Nephron (organoid): Measurements from ENCODE around the gene ABCB11.
A peak's percentile ranks its signal among the peaks of the same experiment; 100 is the strongest.

Source experiments
- H3K27ac Mint-ChIP-seq, 3 experiments: 2 replicates each; pipeline ENCODE4 v1.8.0; 2020; ENCODE audit warnings: mixed read lengths in 3 of 3, mild to moderate bottlenecking in 2 of 3, moderate library complexity in 1 of 3
- H3K27me3 Mint-ChIP-seq: 2 replicates; pipeline ENCODE4 v1.8.0; 2021; ENCODE audit warnings: low read depth, mild to moderate bottlenecking, moderate library complexity, mixed read lengths
- H3K36me3 Mint-ChIP-seq: 2 replicates; pipeline ENCODE4 v1.8.0; 2020; ENCODE audit warnings: low read depth, mixed read lengths
- H3K4me1 Mint-ChIP-seq: 2 replicates; pipeline ENCODE4 v1.8.0; 2020; ENCODE audit warnings: mixed read lengths
- H3K4me3 Mint-ChIP-seq, 3 experiments: 2 replicates each; pipeline ENCODE4 v1.8.0; 2020; ENCODE audit warnings: mild to moderate bottlenecking in 3 of 3, mixed read lengths in 3 of 3, moderate library complexity in 2 of 3
- H3K9me3 Mint-ChIP-seq: 2 replicates; pipeline ENCODE4 v1.8.0; 2020; ENCODE audit warnings: mixed read lengths
- TF ChIP-seq, protein P1 (sequence below), 3 experiments: fragments of 200-600 bp; sonication (generic); IDR thresholded peaks; one replicate each; pipeline ENCODE4 v1.5.0; 2021; ENCODE audit warnings: antibody characterized with exemption in 3 of 3; ENCODE audit not compliant: unreplicated experiment in 3 of 3

Gene ABCB11

DNA sequence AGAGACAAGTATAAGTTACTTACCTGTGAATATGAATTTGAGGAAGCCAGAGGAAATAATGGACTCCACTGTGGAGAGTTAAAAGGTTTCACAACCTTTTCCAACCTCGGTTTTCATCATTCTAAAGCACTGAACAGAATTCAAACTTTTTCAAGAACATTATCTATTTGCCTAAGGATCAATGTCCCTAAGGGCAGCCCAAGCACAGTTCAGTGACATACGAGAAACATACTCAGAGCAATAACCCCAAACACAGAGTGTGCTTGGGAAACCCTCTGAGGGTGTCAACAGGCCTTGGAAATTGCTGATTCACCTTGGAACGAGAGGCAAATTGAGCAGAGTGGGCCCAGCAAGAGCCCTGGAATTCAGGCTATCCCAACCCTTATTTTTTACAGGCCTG is at the start of gene ABCB11:
TSS of gene ABCB11 (minus strand) at position 123 of the 400 bp plus-strand sequence. CDS start 13,199 bp downstream, outside the sequence.
- H3K4me1 Mint-ChIP-seq, result no peaks in the 10 kb centered on the region
- no peak within 1 kb of the TSS for H3K27ac Mint-ChIP-seq
- no peaks in the 10 kb centered on the region for H3K27me3 Mint-ChIP-seq
- no peaks in the 10 kb centered on the region for H3K9me3 Mint-ChIP-seq
- no peak within 1 kb of the TSS for H3K4me3 Mint-ChIP-seq
- TF ChIP-seq, protein P1, sequence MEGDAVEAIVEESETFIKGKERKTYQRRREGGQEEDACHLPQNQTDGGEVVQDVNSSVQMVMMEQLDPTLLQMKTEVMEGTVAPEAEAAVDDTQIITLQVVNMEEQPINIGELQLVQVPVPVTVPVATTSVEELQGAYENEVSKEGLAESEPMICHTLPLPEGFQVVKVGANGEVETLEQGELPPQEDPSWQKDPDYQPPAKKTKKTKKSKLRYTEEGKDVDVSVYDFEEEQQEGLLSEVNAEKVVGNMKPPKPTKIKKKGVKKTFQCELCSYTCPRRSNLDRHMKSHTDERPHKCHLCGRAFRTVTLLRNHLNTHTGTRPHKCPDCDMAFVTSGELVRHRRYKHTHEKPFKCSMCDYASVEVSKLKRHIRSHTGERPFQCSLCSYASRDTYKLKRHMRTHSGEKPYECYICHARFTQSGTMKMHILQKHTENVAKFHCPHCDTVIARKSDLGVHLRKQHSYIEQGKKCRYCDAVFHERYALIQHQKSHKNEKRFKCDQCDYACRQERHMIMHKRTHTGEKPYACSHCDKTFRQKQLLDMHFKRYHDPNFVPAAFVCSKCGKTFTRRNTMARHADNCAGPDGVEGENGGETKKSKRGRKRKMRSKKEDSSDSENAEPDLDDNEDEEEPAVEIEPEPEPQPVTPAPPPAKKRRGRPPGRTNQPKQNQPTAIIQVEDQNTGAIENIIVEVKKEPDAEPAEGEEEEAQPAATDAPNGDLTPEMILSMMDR (IDR thresholded peaks at IDR 0.05; ENCODE audit: unreplicated experiment in 3 of 3), result no peak
- no peaks in the 10 kb centered on the region for H3K36me3 Mint-ChIP-seq

DNA sequence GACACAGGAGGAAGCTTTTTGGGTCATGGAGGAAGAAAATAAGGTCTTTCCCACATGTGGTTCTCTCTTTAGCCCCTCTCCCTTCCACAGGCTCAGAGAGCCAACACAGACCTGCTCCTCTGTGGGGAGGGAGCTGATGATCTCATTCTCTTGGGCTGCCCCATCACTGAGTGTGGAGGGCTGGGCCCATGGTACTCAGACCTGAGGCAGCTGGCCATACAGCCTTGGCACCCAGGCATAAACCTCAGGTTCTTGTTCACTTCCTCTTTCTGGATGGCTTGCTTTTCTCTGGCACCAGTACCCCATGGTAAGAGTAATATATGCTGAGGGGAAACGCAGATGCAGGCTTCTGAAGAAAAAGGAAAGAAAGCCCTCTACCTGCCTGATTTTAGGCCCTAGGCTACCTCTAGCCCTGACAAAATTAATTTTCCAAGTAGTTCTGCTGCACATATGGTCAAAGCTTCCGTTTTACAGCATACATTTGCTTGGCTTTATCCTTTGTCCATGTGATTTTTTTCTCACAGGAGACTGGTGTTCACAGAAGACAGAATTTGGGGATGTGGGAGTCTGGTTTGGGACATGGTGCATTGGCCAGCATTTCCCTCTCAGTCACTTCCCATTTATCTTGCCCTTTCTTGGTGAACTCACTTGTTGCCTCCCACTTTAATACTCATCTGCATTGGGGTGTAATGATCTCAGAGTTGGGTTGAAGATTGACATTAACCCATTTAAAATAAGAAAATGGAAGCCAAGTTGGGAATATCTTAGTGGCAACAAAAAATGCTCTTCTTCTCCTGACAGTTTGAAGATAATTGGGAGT is 49.3 kb upstream of the ABCB11 start:
- no peak overlapping the region for H3K4me3 Mint-ChIP-seq
- TF ChIP-seq, protein P1 (IDR thresholded peaks at IDR 0.05; ENCODE audit: unreplicated experiment in 3 of 3), result no peak
- no peaks in the 10 kb centered on the region for H3K36me3 Mint-ChIP-seq

DNA sequence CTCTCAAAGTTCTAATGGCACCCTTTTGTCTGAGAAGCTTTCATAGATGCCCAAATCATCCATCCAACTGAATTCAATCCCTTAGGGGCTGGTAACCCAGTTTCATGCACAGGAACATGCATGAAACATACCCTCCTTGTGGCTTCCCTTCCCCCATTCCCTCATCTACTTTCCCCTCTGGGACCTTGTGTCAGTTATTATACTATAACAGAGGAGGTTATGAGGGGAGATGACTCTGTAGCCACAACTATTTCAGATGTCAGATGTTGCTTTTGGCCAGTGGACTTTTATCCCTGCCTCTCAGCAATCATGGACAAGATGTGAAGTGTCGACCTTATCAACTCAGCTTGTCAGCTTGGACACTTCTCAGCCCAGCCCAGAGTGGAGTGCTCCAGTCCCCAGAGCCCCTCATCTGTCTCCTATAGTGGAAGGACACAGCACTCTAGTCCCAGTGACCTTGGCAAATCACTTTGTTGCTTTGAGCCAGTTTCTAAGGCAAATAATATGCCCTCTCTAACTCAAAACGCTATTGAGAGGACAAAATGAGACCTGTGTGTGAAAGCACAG is 46.6 kb upstream of the ABCB11 start:
- Mint-ChIP-seq H3K27me3 (no peaks in the 10 kb centered on the region), H3K27ac (no peak overlapping the region), H3K36me3 (no peaks in the 10 kb centered on the region), H3K9me3 (no peaks in the 10 kb centered on the region), H3K4me1 (no peaks in the 10 kb centered on the region), H3K4me3 (no peak overlapping the region)
- TF ChIP-seq, protein P1 (IDR thresholded peaks at IDR 0.05; ENCODE audit: unreplicated experiment in 3 of 3), result no peak

More for the DNA sequence above, 49.3 kb upstream of the ABCB11 start:
- peaks cover 6% of the 10 kb centered on the region for H3K9me3 Mint-ChIP-seq
- H3K27me3 Mint-ChIP-seq, result no peaks in the 10 kb centered on the region
- H3K4me1 Mint-ChIP-seq, result no peaks in the 10 kb centered on the region
- no peak overlapping the region for H3K27ac Mint-ChIP-seq

DNA sequence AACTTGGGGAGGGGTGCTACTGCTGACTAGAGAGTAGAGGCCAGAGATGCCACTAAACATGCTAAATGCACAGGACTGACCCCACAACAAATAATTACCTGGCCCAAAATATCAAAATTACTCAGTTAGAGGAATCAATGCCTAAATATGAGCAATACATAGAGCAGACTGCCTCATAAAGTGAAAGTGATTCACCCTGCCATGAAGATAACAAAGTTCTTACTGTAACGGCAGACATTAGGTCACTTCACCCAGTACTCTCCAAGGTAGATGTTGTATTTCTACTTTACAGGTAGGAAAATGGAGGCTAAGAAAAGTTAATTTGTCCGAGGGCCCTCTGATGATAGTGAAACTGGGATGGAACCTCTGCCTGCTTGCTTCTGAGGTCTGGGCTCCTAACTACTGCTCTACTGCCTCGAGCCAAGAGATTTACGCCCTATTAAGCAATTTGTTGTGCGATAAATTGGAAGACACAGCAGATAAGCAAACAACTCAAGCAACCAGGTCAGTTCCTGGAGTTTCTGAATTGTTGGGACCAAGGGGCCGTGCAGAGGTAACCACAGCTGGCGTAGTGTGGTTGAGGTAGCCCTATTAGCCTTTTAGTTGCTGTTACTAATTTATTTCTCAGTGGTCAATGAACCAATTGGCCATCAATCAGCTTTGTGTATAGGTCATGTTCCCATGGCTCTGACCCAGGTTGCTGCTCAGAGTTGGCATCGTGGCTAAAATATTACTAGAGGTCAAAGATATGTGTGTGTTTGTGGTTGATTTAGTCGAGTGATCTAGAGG is 43.0 kb upstream of the ABCB11 start:
- H3K36me3 Mint-ChIP-seq, result no peaks in the 10 kb centered on the region
- no peaks in the 10 kb centered on the region for H3K27me3 Mint-ChIP-seq
- H3K27ac Mint-ChIP-seq, result peak overlapping the region in 1 of 3 experiments; percentile 87
- H3K9me3 Mint-ChIP-seq, result no peaks in the 10 kb centered on the region
- H3K4me1 Mint-ChIP-seq, result no peaks in the 10 kb centered on the region
- TF ChIP-seq, protein P1 (IDR thresholded peaks at IDR 0.05; ENCODE audit: unreplicated experiment in 3 of 3), result no peak
- H3K4me3 Mint-ChIP-seq, result no peak overlapping the region

DNA sequence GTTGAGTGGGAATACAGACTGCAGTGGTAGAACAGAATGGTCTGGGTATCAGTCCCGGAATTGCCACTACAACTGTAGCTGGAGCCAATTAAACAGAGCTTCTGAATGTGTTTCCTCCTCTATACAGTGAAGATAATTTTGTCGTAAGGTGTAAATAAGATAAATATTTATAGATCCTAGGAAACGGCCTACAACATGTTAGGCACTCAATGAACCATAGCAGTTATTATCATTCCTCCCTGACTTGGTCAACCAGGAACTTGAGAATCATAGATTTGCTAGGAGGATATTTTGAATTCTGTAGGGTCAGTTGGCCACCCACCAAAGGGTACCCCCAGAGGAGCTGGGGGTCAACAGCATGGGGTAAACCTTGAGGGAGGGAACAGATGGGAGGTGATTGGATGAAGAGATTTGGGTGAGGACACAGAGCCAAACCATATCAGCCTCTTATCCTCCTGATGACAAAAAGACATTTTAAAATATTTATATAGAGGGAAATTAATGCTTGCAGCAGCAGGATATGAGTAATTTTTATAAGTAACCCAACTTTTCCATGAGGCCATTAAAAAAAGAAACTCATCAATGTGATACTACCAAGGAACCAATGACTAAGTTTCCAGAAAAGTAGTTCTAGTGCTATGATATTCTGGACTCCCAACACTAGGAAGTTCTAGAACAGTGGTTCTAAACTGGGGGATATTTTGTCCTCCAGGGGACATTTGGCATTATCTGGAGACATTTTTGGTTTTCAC is 42.3 kb upstream of the ABCB11 start:
- no peaks in the 10 kb centered on the region for H3K27me3 Mint-ChIP-seq
- H3K36me3 Mint-ChIP-seq, result no peaks in the 10 kb centered on the region
- TF ChIP-seq, protein P1 (IDR thresholded peaks at IDR 0.05; ENCODE audit: unreplicated experiment in 3 of 3), result no peak
- no peak overlapping the region for H3K4me3 Mint-ChIP-seq
- H3K27ac Mint-ChIP-seq, result peak overlapping the region in 1 of 3 experiments; percentile 87
- no peaks in the 10 kb centered on the region for H3K9me3 Mint-ChIP-seq
- H3K4me1 Mint-ChIP-seq, result no peaks in the 10 kb centered on the region
